HepG2 (cell line): Measurements from ENCODE around the gene CNN3. TPM values are rescaled to one million over a fixed set of nuclear protein-coding genes. Genes with fewer than 3 reads are reported as not detected.

Experiments used
- CEBPB ChIP-seq: IDR thresholded peaks from 2 replicates; pipeline ENCODE4 v1.6.1; 2011; ENCODE audit warnings: low read depth, low read length, improper control_type of control experiment, borderline replicate concordance
- EZH2 ChIP-seq: conservative IDR thresholded peaks from 2 replicates; pipeline ENCODE4 v1.6.1; 2012; ENCODE audit warnings: mild to moderate bottlenecking, low read depth, low read length, moderate library complexity
- FOSL1 ChIP-seq: sonication (generic); formaldehyde crosslinking; IDR thresholded peaks from 2 replicates; pipeline ENCODE4 v1.9.0; 2021; ENCODE audit warnings: missing genetic modification reagents, borderline replicate concordance
- FOXA3 ChIP-seq: IDR thresholded peaks from 2 replicates; pipeline ENCODE4 v1.6.1; 2016; ENCODE audit warnings: missing genetic modification reagents, missing compliant biosample characterization
- HNRNPL ChIP-seq: fragments of 200-400 bp; formaldehyde crosslinking; IDR thresholded peaks from 2 replicates; pipeline ENCODE4 v1.6.1; 2017; ENCODE audit warnings: mild to moderate bottlenecking, low read depth, low read length
- NCOA5 ChIP-seq: sonication (generic); formaldehyde crosslinking; IDR thresholded peaks from 2 replicates; pipeline ENCODE4 v1.4.0; 2020; ENCODE audit warnings: missing genetic modification reagents
- PRPF4 ChIP-seq: fragments of 200-400 bp; formaldehyde crosslinking; IDR thresholded peaks from 2 replicates; pipeline ENCODE4 v1.6.1; 2016; ENCODE audit warnings: low read length, low read depth; ENCODE audit not compliant: poor library complexity, severe bottlenecking
- SOX5 ChIP-seq: IDR thresholded peaks from 2 replicates; pipeline ENCODE4 v1.6.1; 2016; ENCODE audit warnings: borderline replicate concordance
- STAT5B ChIP-seq: sonication (generic); formaldehyde crosslinking; IDR thresholded peaks from 2 replicates; pipeline ENCODE4 v1.4.0; 2020; ENCODE audit warnings: missing genetic modification reagents
- ZBTB1 ChIP-seq: sonication (generic); formaldehyde crosslinking; IDR thresholded peaks from 2 replicates; pipeline ENCODE4 v1.4.0; 2020; ENCODE audit warnings: missing genetic modification reagents, borderline replicate concordance
- ZC3H4 ChIP-seq: sonication (generic); formaldehyde crosslinking; IDR thresholded peaks from 2 replicates; pipeline ENCODE4 v1.4.0; 2020; ENCODE audit warnings: missing genetic modification reagents, borderline replicate concordance
- ZNF354B ChIP-seq: sonication (generic); formaldehyde crosslinking; IDR thresholded peaks from 2 replicates; pipeline ENCODE4 v1.8.0; 2022; ENCODE audit warnings: mild to moderate bottlenecking, missing genetic modification reagents
- ZZZ3 ChIP-seq: sonication (generic); formaldehyde crosslinking; IDR thresholded peaks from 2 replicates; pipeline ENCODE4 v1.4.0; 2020; ENCODE audit warnings: missing genetic modification reagents, mild to moderate bottlenecking, borderline replicate concordance
- polyA plus RNA-seq, 8 experiments: library from polyadenylated mRNA; depleted of rRNA in 3 of 8; stranded (reverse) in 7 of 8; unstranded in 1 of 8; fragments of >200 nt; fragmentation: Illumina TruSeq in 4 of 8; extraction: Trizol in 4 of 8; gene quantifications; 2 replicates each; pipeline versions ENCODE4 v1.2.1 to v1.2.3, GENCODE V29; 2011 to 2016; ENCODE audit warnings: low read depth in 4 of 8, missing spikeins in 1 of 8, mixed read lengths in 1 of 8; ENCODE audit not compliant: insufficient read depth in 1 of 8
- total RNA-seq, 5 experiments: library from RNA; depleted of rRNA; stranded (reverse); fragments of >200 nt; fragmentation: Illumina TruSeq; extraction: Trizol; gene quantifications; 2 replicates each; pipeline ENCODE4 v1.2.3, GENCODE V29; 2016; ENCODE audit warnings: low read depth in 1 of 5
- TF ChIP-seq, protein P1 (sequence below): sonication (generic); formaldehyde crosslinking; IDR thresholded peaks from 2 replicates; pipeline ENCODE4 v1.4.0; 2020; ENCODE audit warnings: missing genetic modification reagents, mild to moderate bottlenecking, borderline replicate concordance
- TF ChIP-seq, protein P2 (sequence below), 2 experiments: sonication (generic) in 1 of 2; formaldehyde crosslinking in 1 of 2; IDR thresholded peaks; 2 replicates each; pipeline versions ENCODE4 v1.5.1 to v1.6.1; 2011 to 2020; ENCODE audit warnings: borderline replicate concordance in 1 of 2, low read depth in 1 of 2, low read length in 1 of 2, mild to moderate bottlenecking in 1 of 2, missing genetic modification reagents in 1 of 2, moderate library complexity in 1 of 2
- TF ChIP-seq, protein P3 (sequence below): sonication (generic); formaldehyde crosslinking; IDR thresholded peaks from 2 replicates; pipeline ENCODE4 v1.4.0; 2020; ENCODE audit warnings: missing genetic modification reagents
- TF ChIP-seq, protein P4 (sequence below): sonication (generic); formaldehyde crosslinking; IDR thresholded peaks from 2 replicates; pipeline ENCODE4 v1.4.0; 2020; ENCODE audit warnings: mild to moderate bottlenecking, missing genetic modification reagents
- TF ChIP-seq, protein P5 (sequence below): sonication (generic); formaldehyde crosslinking; IDR thresholded peaks from 2 replicates; pipeline ENCODE4 v1.4.0; 2020; ENCODE audit warnings: missing genetic modification reagents

Gene CNN3
- total and polyA plus RNA-seq, 2 of the 13 experiments (the other 11 are each of a cell fraction or from before 2014, with no cell fraction given), result 113 to 223 TPM

DNA sequence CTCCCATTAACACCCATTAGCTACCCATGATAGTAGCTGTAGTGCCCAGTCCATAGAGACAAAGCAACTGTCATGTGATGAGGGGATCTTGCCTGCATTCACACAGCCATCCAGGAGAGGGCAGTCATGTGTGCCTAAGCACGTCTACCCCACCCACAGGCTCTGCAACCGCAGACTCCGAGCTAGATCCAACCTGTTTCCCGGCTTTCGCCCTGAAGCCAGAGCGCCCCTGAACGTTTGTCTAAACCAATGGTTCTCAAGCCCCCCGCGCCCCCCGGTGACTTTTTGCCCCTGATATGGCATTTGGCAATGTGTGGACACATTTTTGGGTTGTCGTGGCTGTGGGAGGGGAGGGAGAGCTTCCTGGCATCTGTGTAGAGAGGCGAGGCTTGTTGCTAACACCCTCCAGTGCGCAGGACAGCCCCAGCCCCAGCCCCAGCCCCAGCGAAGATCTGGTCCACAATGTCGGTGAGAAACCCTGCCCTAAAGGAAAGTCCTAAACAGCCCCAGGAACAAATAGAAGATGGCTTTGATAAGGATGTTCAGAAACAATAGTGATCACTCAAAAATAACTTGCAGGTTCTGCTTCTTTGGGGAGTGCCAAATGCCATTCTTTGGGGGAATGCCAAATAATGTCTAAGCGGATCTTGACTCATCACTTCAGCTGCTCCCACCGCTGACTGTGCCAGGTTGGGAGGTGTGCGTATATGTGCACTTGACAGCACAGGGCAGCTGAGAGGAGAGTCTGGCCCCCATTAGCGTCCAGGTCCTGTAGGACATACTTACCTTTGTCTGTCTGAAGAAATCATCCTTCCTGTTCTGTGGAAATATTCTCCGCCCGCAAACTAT is 72.2 kb downstream of the CNN3 start (continued):
- TF ChIP-seq, protein P1, sequence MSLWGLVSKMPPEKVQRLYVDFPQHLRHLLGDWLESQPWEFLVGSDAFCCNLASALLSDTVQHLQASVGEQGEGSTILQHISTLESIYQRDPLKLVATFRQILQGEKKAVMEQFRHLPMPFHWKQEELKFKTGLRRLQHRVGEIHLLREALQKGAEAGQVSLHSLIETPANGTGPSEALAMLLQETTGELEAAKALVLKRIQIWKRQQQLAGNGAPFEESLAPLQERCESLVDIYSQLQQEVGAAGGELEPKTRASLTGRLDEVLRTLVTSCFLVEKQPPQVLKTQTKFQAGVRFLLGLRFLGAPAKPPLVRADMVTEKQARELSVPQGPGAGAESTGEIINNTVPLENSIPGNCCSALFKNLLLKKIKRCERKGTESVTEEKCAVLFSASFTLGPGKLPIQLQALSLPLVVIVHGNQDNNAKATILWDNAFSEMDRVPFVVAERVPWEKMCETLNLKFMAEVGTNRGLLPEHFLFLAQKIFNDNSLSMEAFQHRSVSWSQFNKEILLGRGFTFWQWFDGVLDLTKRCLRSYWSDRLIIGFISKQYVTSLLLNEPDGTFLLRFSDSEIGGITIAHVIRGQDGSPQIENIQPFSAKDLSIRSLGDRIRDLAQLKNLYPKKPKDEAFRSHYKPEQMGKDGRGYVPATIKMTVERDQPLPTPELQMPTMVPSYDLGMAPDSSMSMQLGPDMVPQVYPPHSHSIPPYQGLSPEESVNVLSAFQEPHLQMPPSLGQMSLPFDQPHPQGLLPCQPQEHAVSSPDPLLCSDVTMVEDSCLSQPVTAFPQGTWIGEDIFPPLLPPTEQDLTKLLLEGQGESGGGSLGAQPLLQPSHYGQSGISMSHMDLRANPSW, result no peak
- TF ChIP-seq CEBPB, result no peak
- TF ChIP-seq FOXA3, result peak; percentile 50
- 0 out of 2 replicates have a peak, but pooled peaks have one; percentile 15 for TF ChIP-seq SOX5 (CRISPR knock-in tag)
- no peak for TF ChIP-seq ZBTB1 (CRISPR knock-in tag)
- TF ChIP-seq, protein P2, sequence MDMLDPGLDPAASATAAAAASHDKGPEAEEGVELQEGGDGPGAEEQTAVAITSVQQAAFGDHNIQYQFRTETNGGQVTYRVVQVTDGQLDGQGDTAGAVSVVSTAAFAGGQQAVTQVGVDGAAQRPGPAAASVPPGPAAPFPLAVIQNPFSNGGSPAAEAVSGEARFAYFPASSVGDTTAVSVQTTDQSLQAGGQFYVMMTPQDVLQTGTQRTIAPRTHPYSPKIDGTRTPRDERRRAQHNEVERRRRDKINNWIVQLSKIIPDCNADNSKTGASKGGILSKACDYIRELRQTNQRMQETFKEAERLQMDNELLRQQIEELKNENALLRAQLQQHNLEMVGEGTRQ (IDR thresholded peaks at IDR 0.05; ENCODE audit: low read depth, low read length), result peak; percentile 63
- TF ChIP-seq, protein P2 (CRISPR knock-in tag; IDR thresholded peaks at IDR 0.05; ENCODE audit: borderline replicate concordance), result no peak; the same call in 1 of the 2 replicates
- no peak for TF ChIP-seq ZNF354B (CRISPR knock-in tag)
- no peak for TF ChIP-seq ZZZ3
- TF ChIP-seq, protein P3, sequence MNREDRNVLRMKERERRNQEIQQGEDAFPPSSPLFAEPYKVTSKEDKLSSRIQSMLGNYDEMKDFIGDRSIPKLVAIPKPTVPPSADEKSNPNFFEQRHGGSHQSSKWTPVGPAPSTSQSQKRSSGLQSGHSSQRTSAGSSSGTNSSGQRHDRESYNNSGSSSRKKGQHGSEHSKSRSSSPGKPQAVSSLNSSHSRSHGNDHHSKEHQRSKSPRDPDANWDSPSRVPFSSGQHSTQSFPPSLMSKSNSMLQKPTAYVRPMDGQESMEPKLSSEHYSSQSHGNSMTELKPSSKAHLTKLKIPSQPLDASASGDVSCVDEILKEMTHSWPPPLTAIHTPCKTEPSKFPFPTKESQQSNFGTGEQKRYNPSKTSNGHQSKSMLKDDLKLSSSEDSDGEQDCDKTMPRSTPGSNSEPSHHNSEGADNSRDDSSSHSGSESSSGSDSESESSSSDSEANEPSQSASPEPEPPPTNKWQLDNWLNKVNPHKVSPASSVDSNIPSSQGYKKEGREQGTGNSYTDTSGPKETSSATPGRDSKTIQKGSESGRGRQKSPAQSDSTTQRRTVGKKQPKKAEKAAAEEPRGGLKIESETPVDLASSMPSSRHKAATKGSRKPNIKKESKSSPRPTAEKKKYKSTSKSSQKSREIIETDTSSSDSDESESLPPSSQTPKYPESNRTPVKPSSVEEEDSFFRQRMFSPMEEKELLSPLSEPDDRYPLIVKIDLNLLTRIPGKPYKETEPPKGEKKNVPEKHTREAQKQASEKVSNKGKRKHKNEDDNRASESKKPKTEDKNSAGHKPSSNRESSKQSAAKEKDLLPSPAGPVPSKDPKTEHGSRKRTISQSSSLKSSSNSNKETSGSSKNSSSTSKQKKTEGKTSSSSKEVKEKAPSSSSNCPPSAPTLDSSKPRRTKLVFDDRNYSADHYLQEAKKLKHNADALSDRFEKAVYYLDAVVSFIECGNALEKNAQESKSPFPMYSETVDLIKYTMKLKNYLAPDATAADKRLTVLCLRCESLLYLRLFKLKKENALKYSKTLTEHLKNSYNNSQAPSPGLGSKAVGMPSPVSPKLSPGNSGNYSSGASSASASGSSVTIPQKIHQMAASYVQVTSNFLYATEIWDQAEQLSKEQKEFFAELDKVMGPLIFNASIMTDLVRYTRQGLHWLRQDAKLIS (CRISPR knock-in tag), result no peak
- TF ChIP-seq HNRNPL, result no peak
- no peak for TF ChIP-seq FOSL1 (CRISPR knock-in tag)
- TF ChIP-seq STAT5B, result no peak
- no peak for TF ChIP-seq ZC3H4 (CRISPR knock-in tag)
- no peak for TF ChIP-seq NCOA5 (CRISPR knock-in tag)
- TF ChIP-seq, protein P4, sequence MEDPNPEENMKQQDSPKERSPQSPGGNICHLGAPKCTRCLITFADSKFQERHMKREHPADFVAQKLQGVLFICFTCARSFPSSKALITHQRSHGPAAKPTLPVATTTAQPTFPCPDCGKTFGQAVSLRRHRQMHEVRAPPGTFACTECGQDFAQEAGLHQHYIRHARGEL (CRISPR knock-in tag), result no peak
- no peak for TF ChIP-seq EZH2
- no peak for TF ChIP-seq PRPF4
- TF ChIP-seq, protein P5, sequence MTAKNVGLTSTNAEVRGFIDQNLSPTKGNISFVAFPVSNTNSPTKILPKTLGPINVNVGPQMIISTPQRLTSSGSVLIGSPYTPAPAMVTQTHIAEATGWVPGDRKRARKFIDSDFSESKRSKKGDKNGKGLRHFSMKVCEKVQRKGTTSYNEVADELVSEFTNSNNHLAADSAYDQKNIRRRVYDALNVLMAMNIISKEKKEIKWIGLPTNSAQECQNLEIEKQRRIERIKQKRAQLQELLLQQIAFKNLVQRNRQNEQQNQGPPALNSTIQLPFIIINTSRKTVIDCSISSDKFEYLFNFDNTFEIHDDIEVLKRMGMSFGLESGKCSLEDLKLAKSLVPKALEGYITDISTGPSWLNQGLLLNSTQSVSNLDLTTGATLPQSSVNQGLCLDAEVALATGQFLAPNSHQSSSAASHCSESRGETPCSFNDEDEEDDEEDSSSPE, result no peak
